ENCODE results near the gene PHLDA3. TPM values are rescaled to one million over a fixed set of nuclear protein-coding genes. Genes with fewer than 3 reads are reported as not detected.
A peak's percentile ranks its signal among the peaks of the same experiment; 100 is the strongest.

Gene PHLDA3
- total RNA-seq, result 10 to 100 TPM; 46.8 to 82.7 TPM
- 10 to 100 TPM; 11.1 to 20.4 (median 14.8) TPM for polyA plus RNA-seq (ENCODE audit: insufficient read length in 6 of 6)
- long read RNA-seq, donor 1, transcript PHLDA3-202 (2 exons, 2,640 nt), result major isoform, 16 of 16 reads
- long read RNA-seq, donor 1, partial matches to known transcripts, result 0 of 16 reads
- long read RNA-seq, donor 1, other reads (novel, unspliced or antisense), result 0 of 16 reads
- long read RNA-seq, donor 2, transcript PHLDA3-202 (2 exons, 2,640 nt), result major isoform, 12 of 12 reads
- long read RNA-seq, donor 2, partial matches to known transcripts, result 0 of 12 reads
- long read RNA-seq, donor 2, other reads (novel, unspliced or antisense), result 0 of 12 reads
- long read RNA-seq, donor 3, transcript PHLDA3-202 (2 exons, 2,640 nt), result major isoform, 10 of 10 reads
- long read RNA-seq, donor 3, partial matches to known transcripts, result 0 of 10 reads
- long read RNA-seq, donor 3, other reads (novel, unspliced or antisense), result 0 of 10 reads
- long read RNA-seq, donor 4, transcript PHLDA3-202 (2 exons, 2,640 nt), result major isoform, 17 of 24 reads
- long read RNA-seq, donor 4, partial matches to known transcripts, result 0 of 24 reads
- long read RNA-seq, donor 4, other reads (novel, unspliced or antisense), result 7 of 24 reads
- long read RNA-seq, donor 5, transcript PHLDA3-202 (2 exons, 2,640 nt), result major isoform, 14 of 14 reads
- long read RNA-seq, donor 5, partial matches to known transcripts, result 0 of 14 reads
- long read RNA-seq, donor 5, other reads (novel, unspliced or antisense), result 0 of 14 reads
- long read RNA-seq, donor 6, transcript PHLDA3-202 (2 exons, 2,640 nt), result major isoform, 14 of 14 reads
- long read RNA-seq, donor 6, partial matches to known transcripts, result 0 of 14 reads
- long read RNA-seq, donor 6, other reads (novel, unspliced or antisense), result 0 of 14 reads
- long read RNA-seq, donor 7, transcript PHLDA3-202 (2 exons, 2,640 nt), result major isoform, 10 of 10 reads
- long read RNA-seq, donor 7, partial matches to known transcripts, result 0 of 10 reads
- long read RNA-seq, donor 7, other reads (novel, unspliced or antisense), result 0 of 10 reads
- long read RNA-seq, donor 8, transcript PHLDA3-202 (2 exons, 2,640 nt), result major isoform, 15 of 15 reads
- long read RNA-seq, donor 8, partial matches to known transcripts, result 0 of 15 reads
- long read RNA-seq, donor 8, other reads (novel, unspliced or antisense), result 0 of 15 reads
- long read RNA-seq, donor 9, partial matches to known transcripts, result 0 of 1 reads
- long read RNA-seq, donor 9, other reads (novel, unspliced or antisense), result 0 of 1 reads
- long read RNA-seq, donor 10, transcript PHLDA3-202 (2 exons, 2,640 nt), result major isoform, 17 of 17 reads
- long read RNA-seq, donor 10, partial matches to known transcripts, result 0 of 17 reads
- long read RNA-seq, donor 10, other reads (novel, unspliced or antisense), result 0 of 17 reads
- long read RNA-seq, donor 11, transcript PHLDA3-202 (2 exons, 2,640 nt), result major isoform, 25 of 26 reads
- long read RNA-seq, donor 11, partial matches to known transcripts, result 0 of 26 reads
- long read RNA-seq, donor 11, other reads (novel, unspliced or antisense), result 0 of 26 reads
- long read RNA-seq, donor 12, transcript PHLDA3-202 (2 exons, 2,640 nt), result major isoform, 7 of 7 reads
- long read RNA-seq, donor 12, partial matches to known transcripts, result 0 of 7 reads
- long read RNA-seq, donor 12, other reads (novel, unspliced or antisense), result 0 of 7 reads

DNA sequence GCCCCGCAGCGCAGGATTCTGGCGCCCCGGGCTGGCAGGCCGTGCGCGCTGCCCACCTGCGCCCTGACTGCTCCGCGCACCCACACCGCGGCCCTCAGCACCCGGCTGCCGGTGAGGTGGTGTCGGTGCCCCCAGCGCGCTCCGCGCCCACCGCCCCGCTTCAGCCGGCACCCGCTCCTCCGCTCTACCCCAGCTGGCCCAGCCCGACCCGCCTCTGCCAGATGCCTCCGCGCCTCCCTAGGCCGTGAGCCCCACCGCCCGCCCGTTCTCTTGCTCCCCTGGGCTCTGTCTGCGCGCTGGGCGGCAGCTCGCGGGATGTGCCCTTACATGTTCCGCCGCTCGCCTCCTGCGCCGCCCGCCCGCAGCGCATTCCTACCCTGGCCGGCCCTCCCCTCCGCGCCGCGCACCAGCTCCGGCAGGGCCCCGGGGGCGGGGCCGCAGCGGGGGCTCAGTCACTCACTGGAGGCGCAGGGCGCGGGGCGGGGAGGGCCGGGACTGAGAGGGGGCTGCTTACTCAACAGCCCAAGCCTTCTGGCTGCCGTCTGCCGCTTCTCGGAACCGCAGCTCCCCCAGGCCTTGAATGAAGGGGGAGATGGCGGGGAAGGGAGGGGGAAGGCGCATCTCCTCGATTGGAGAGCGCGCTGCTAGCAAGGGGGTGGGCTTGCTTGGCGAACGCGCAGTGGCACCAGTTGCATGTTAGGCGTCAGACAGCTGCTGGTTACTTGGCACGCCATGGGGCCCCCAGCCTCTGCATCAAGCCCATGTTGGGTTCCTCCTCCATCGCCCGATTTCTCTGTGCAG is at the start of gene PHLDA3:
Gene PHLDA3, minus strand, starts transcription at position 345 of the 801 bp plus-strand sequence. CDS start 402 bp downstream, outside the sequence.
- Histone ChIP-seq H3K27me3 (peaks cover 0 to 32% of the 10 kb centered on the region in 2 donors), H3K4me3 (peak within 1 kb of the TSS; percentile 58 to 89), H3K27ac (peak within 1 kb of the TSS; percentile 82 to 91), H3K9me3 (no peaks in the 10 kb centered on the region), H3K4me1 (peaks cover 11 to 37% of the 10 kb centered on the region in 2 donors), H3K36me3 (peaks cover 0 to 19% of the 10 kb centered on the region in 2 donors)
- peak; percentile 79 to 93 (median 90) for DNase-seq
- ATAC-seq, result peak; percentile 88
- intact Hi-C loops (cut with DNase I), result no loop called here
- TF ChIP-seq, protein P1, sequence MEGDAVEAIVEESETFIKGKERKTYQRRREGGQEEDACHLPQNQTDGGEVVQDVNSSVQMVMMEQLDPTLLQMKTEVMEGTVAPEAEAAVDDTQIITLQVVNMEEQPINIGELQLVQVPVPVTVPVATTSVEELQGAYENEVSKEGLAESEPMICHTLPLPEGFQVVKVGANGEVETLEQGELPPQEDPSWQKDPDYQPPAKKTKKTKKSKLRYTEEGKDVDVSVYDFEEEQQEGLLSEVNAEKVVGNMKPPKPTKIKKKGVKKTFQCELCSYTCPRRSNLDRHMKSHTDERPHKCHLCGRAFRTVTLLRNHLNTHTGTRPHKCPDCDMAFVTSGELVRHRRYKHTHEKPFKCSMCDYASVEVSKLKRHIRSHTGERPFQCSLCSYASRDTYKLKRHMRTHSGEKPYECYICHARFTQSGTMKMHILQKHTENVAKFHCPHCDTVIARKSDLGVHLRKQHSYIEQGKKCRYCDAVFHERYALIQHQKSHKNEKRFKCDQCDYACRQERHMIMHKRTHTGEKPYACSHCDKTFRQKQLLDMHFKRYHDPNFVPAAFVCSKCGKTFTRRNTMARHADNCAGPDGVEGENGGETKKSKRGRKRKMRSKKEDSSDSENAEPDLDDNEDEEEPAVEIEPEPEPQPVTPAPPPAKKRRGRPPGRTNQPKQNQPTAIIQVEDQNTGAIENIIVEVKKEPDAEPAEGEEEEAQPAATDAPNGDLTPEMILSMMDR (IDR thresholded peaks at IDR 0.05), result no peak

- no peak for DNase-seq
- H3K27me3 ChIP-seq, result no peaks in the 10 kb centered on the region
- peaks cover 0 to 5% of the 10 kb centered on the region in 2 donors for H3K4me1 ChIP-seq
- TF ChIP-seq, protein P1 (IDR thresholded peaks at IDR 0.05), result no peak
- no peak for ATAC-seq
- no peaks in the 10 kb centered on the region for H3K36me3 ChIP-seq
- no peak overlapping the region for H3K27ac ChIP-seq
- H3K9me3 ChIP-seq, result no peaks in the 10 kb centered on the region
- no peak overlapping the region for H3K4me3 ChIP-seq
- intact Hi-C loops (cut with DNase I), result loop anchor here in 1 of 2 donors (10.0 kb wide), 1 partner anchor 73 kb away; no protein-coding TSS in a partner anchor
Observed at GRCh38 chr1:201518071-201518470, 49.1 kb upstream of the PHLDA3 start.

- H3K27me3 ChIP-seq, result no peaks in the 10 kb centered on the region
- no peaks in the 10 kb centered on the region for H3K36me3 ChIP-seq
- ATAC-seq (no peak), DNase-seq (no peak)
- H3K4me1 ChIP-seq, result peaks cover 2 to 9% of the 10 kb centered on the region in 2 donors
- TF ChIP-seq, protein P1 (IDR thresholded peaks at IDR 0.05), result no peak
- intact Hi-C loops (cut with DNase I), result loop anchor here in 1 of 2 donors (10.0 kb wide), 1 partner anchor 73 kb away; no protein-coding TSS in a partner anchor
- no peak overlapping the region for H3K27ac ChIP-seq
- H3K4me3 ChIP-seq, result no peak overlapping the region
- no peaks in the 10 kb centered on the region for H3K9me3 ChIP-seq
Observed at GRCh38 chr1:201517631-201518030, 48.6 kb upstream of the PHLDA3 start.

Measured in left lung (tissue), 14 donors.